Colonic mucosa (tissue), 4 donors: ENCODE data around the gene MRC2. TPM values are rescaled to one million over a fixed set of nuclear protein-coding genes. Genes with fewer than 3 reads are reported as not detected.

Source experiments
- DNase-seq: peaks from one replicate; pipeline ENCODE4 v3.0.0-alpha.2; 2020
- H3K27ac ChIP-seq: fragments of 200-600 bp; one replicate; pipeline ENCODE4 v1.8.0; 2021
- H3K27me3 ChIP-seq: fragments of 200-600 bp; one replicate; pipeline ENCODE4 v1.8.0; 2021
- H3K36me3 ChIP-seq: fragments of 200-600 bp; one replicate; pipeline ENCODE4 v1.8.0; 2021
- H3K4me1 ChIP-seq: fragments of 200-600 bp; one replicate; pipeline ENCODE4 v1.8.0; 2021; ENCODE audit warnings: mild to moderate bottlenecking
- H3K4me3 ChIP-seq: fragments of 200-600 bp; one replicate; pipeline ENCODE4 v1.8.0; 2021
- H3K9ac ChIP-seq, 2 donors: one replicate each; pipeline ENCODE4 v1.7.0; 2013; ENCODE audit warnings: control low read depth in 2 of 2, low read depth in 2 of 2, low read length in 2 of 2
- H3K9me3 ChIP-seq: fragments of 200-600 bp; one replicate; pipeline ENCODE4 v1.8.0; 2021
- intact Hi-C: fragments of 100-400 bp; cut with DNase I; formaldehyde crosslinking; loops from one replicate; pipeline ENCODE4 v1.14.1; 2022
- total RNA-seq, 2 donors: library from RNA; stranded (reverse); fragmentation: NEBNext Ultra II Directional in 1 of 2; extraction: Animal tissue kit (Norgen Biotek cat#: 25700) in 1 of 2; gene quantifications; one replicate each; pipeline ENCODE4 v1.2.1, GENCODE V29; 2021
- TF ChIP-seq, protein P1 (sequence below): fragments of 200-600 bp; IDR thresholded peaks from one replicate; pipeline ENCODE4 v1.8.0; 2022; ENCODE audit warnings: antibody characterized with exemption, mild to moderate bottlenecking
- donor health status: healthy.
- donor health status: DM: no; HTN: no; CAD: no.
- donor health status: DM: no; HTN: no; CAD: no.

MRC2 gene
- total RNA-seq, 2 donors from 2014 or later, result 6.4 to 10.9 TPM

DNA sequence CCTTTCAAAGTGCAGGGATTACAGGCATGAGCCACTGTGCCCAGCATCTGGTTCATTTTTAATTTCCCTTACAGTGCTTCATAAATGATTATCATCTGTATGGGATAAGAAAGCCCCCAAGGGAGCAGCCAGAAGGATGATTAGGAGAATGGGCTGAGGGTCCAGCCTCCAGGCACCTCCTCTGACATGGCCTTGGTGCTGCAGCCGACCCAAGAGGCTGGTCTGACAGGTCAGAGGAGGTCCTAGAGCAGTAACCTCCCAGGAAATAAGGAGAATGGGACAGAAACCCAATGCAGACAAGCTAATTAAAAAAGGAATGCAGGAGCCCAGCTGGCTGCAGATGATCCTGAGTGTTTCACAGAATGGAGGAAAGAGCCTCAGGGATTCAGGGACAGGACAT lies 29.0 kb downstream of the MRC2 start:
- Histone ChIP-seq H3K36me3 (no peaks in the 10 kb centered on the region), H3K27me3 (no peaks in the 10 kb centered on the region), H3K4me1 (peaks cover 4% of the 10 kb centered on the region), H3K4me3 (no peak overlapping the region), H3K9me3 (no peaks in the 10 kb centered on the region), H3K27ac (no peak overlapping the region), H3K9ac (no peak overlapping the region)
- TF ChIP-seq, protein P1, sequence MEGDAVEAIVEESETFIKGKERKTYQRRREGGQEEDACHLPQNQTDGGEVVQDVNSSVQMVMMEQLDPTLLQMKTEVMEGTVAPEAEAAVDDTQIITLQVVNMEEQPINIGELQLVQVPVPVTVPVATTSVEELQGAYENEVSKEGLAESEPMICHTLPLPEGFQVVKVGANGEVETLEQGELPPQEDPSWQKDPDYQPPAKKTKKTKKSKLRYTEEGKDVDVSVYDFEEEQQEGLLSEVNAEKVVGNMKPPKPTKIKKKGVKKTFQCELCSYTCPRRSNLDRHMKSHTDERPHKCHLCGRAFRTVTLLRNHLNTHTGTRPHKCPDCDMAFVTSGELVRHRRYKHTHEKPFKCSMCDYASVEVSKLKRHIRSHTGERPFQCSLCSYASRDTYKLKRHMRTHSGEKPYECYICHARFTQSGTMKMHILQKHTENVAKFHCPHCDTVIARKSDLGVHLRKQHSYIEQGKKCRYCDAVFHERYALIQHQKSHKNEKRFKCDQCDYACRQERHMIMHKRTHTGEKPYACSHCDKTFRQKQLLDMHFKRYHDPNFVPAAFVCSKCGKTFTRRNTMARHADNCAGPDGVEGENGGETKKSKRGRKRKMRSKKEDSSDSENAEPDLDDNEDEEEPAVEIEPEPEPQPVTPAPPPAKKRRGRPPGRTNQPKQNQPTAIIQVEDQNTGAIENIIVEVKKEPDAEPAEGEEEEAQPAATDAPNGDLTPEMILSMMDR, result no peak
- no peak for DNase-seq
- intact Hi-C loops, result no loop called here

DNA sequence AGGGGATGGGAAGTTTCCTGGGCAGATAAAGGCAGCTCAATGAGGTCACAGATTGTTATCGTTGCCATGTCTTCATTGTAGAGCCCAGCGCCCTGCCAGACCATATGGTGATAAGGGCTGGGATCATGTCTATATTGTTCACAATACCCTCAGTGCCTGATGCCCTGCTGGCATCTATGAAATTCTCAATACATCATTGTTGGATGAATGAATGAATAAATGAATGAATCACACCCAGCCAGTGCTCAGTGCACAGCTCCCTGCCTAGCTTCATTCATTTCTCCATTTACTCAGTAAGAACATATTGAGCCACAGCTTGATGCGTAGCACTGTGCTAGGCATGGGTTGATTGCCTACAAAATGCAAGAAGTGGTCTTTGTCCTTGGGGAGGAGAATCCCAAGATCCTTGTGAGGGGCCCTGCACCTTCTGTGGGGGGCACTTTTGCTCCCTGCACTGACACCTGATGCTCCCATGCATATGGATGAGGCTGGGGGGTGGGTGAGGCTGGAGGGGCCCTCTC lies 29.7 kb downstream of the MRC2 start:
- no peak overlapping the region for H3K4me3 ChIP-seq

DNA sequence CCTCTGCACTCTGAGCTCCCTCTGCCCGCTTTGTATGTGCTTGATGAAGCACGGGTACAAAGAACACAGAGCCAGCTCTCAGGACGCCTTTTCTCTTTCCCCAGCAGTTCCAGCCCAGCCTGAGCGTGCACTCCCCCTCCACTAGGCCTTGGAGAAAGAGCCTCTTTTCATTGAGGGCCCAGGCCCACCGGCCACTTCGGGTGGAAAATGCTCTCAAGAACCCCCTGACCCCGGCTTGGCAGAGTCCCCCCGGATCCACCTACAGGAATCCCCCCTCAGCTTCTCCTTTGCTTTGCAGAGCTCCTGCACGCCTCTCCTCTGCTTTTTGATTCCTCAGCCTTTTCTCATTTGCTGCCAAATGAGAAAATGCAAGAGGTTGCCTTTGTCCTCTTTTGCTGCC lies 30.2 kb downstream of the MRC2 start:
- H3K4me3 ChIP-seq, result no peak overlapping the region
- H3K9me3 ChIP-seq, result no peaks in the 10 kb centered on the region
- no peaks in the 10 kb centered on the region for H3K27me3 ChIP-seq
- intact Hi-C loops, result no loop called here
- peaks cover 4% of the 10 kb centered on the region for H3K4me1 ChIP-seq
- TF ChIP-seq, protein P1, result no peak
- DNase-seq, result no peak
- no peak overlapping the region for H3K9ac ChIP-seq
- no peaks in the 10 kb centered on the region for H3K36me3 ChIP-seq
- H3K27ac ChIP-seq, result no peak overlapping the region

More for the DNA sequence above, 29.7 kb downstream of the MRC2 start:
- H3K27me3 ChIP-seq, result no peaks in the 10 kb centered on the region
- DNase-seq, result no peak
- peaks cover 4% of the 10 kb centered on the region for H3K4me1 ChIP-seq
- intact Hi-C loops, result no loop called here
- no peaks in the 10 kb centered on the region for H3K36me3 ChIP-seq
- no peaks in the 10 kb centered on the region for H3K9me3 ChIP-seq
- H3K9ac ChIP-seq, result no peak overlapping the region
- H3K27ac ChIP-seq, result no peak overlapping the region
- TF ChIP-seq, protein P1, result no peak

DNA sequence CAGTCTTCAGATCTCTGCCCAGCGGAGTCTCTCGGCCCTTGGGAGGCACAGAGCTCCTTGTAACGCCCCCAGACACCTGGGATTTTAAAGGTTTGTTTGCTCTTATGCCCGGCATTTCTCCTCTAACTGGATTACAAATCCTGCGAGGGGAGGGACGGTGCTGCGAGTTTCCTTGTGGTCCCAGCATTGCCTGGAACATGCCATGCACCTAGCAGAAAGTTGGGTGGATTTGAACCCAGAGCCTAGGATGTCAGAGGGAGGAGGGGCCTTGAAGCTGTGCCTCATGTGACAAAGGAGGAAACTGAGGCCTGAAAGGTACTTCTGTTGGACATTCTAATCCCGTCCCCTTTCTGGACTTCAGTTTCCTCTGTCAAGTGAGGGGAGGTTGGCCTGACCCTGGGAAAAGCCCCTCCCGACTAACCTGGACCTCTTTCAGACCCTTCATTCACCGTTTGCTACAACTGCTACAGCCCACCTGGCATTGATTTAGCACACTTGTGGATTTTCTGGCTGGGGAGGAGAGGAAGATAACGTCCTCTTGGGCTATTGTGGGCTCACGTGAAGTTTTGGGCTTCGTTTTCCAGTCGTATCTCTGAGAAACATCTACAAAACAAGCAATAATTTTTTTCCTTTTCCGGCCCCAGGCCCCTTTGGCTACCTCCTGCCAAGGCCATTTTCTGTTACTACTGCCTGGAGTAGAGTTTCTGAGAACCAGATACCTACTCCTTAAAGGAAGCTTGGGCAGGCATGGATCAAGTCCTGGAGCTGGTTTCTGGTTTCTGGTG lies 30.9 kb downstream of the MRC2 start:
- TF ChIP-seq, protein P1, result no peak
- H3K9ac ChIP-seq, result no peak overlapping the region
- no peaks in the 10 kb centered on the region for H3K27me3 ChIP-seq
- no peak overlapping the region for H3K4me3 ChIP-seq
- H3K27ac ChIP-seq, result no peak overlapping the region
- no peak for DNase-seq
- H3K36me3 ChIP-seq, result no peaks in the 10 kb centered on the region
- intact Hi-C loops, result no loop called here
- H3K4me1 ChIP-seq, result peaks cover 1% of the 10 kb centered on the region
- no peaks in the 10 kb centered on the region for H3K9me3 ChIP-seq

DNA sequence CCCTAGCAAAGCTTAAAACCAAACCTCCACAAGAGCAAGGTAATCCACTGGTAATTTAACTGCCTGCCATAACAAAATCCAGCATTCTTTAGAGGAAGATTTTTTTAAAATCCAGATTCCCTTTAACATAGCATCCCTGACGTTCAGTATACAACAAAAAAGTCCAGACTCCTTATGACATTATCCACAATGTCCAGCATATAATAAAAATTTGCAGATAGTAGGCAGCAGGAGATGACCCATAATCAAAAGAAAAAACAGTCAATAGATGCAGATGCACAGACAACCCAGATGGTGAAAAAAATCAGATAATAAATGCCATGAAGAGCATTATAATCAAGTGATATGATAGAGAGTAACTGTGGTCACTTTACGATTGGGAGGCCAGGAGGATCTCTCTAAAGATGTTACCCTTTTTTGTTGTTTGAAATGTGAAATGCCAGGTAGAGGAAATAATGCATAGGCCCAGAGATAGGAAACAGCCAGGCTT lies 33.2 kb downstream of the MRC2 start:
- H3K36me3 ChIP-seq, result no peaks in the 10 kb centered on the region
- H3K27me3 ChIP-seq, result no peaks in the 10 kb centered on the region
- no peaks in the 10 kb centered on the region for H3K9me3 ChIP-seq
- intact Hi-C loops, result no loop called here
- no peak overlapping the region for H3K9ac ChIP-seq
- TF ChIP-seq, protein P1, result no peak
- DNase-seq, result no peak
- no peaks in the 10 kb centered on the region for H3K4me1 ChIP-seq
- no peak overlapping the region for H3K27ac ChIP-seq
- no peak overlapping the region for H3K4me3 ChIP-seq
